Spinal cord (tissue), 10 donors: Measurements from ENCODE around the gene CRHBP. TPM values are rescaled to one million over a fixed set of nuclear protein-coding genes. Genes with fewer than 3 reads are reported as not detected.
A peak's percentile ranks its signal among the peaks of the same experiment; 100 is the strongest.

Experiments used
- DNase-seq, 6 donors: peaks; one replicate each; pipeline versions ENCODE4 v3.0.0 to v3.0.0-alpha.2; 2013 to 2015; ENCODE audit warnings: low spot score in 6 of 6, low read depth in 4 of 6
- H3K27ac ChIP-seq: one replicate; pipeline ENCODE4 v1.5.1; 2013; ENCODE audit warnings: low read depth, low read length, control low read depth
- H3K27me3 ChIP-seq: one replicate; pipeline ENCODE4 v1.6.1; 2013; ENCODE audit warnings: low read length; ENCODE audit not compliant: control insufficient read depth, insufficient read depth
- H3K36me3 ChIP-seq: one replicate; pipeline ENCODE4 v1.6.1; 2013; ENCODE audit warnings: low read length; ENCODE audit not compliant: control insufficient read depth, insufficient read depth
- H3K4me1 ChIP-seq: one replicate; pipeline ENCODE4 v1.6.1; 2013; ENCODE audit warnings: low read length; ENCODE audit not compliant: control insufficient read depth, insufficient read depth
- H3K4me3 ChIP-seq: one replicate; pipeline ENCODE4 v1.5.1; 2013; ENCODE audit warnings: low read depth, low read length, control low read depth
- H3K9me3 ChIP-seq: one replicate; pipeline ENCODE4 v1.6.1; 2013; ENCODE audit warnings: low read length; ENCODE audit not compliant: control insufficient read depth, insufficient read depth
- WGBS: methylation state at CpG from one replicate; pipeline ENCODE4 v1.1.5; 2013; ENCODE audit warnings: missing lambda C conversion rate; ENCODE audit not compliant: insufficient coverage; 5-methylcytosine and 5-hydroxymethylcytosine counted together
- polyA plus RNA-seq, 2 donors: library from polyadenylated mRNA; unstranded; fragments of 120-200 nt; gene quantifications; one replicate each; pipeline ENCODE4 v1.2.1, GENCODE V29; 2013; ENCODE audit not compliant: insufficient read length in 2 of 2
- total RNA-seq, 2 donors: library from RNA; depleted of rRNA in 1 of 2; stranded (reverse); fragments of 120-200 nt in 1 of 2; fragments of >200 nt in 1 of 2; gene quantifications; one replicate each; pipeline versions ENCODE4 v1.2.3 to v1.2.4, GENCODE V29; 2013 to 2014
- donor health status: healthy.

The CRHBP gene
- total and polyA plus RNA-seq, 4 donors = 1.0 to 7.5 (median 5.9) TPM

- no peak for DNase-seq
- H3K4me3 ChIP-seq = peak overlapping the region; percentile 21
- H3K4me1 ChIP-seq = peaks cover 15% of the 10 kb centered on the region
- peaks cover 33% of the 10 kb centered on the region for H3K27me3 ChIP-seq
- H3K9me3 ChIP-seq = no peaks in the 10 kb centered on the region
- H3K36me3 ChIP-seq = no peaks in the 10 kb centered on the region
- 5% methylated on average over 24 of the region's 25 CpGs for WGBS
- no peak overlapping the region for H3K27ac ChIP-seq
Measured at GRCh38 chr5:76954383-76954763, 1.5 kb downstream of the CRHBP start.

- 89% methylated on average over 2 of the region's 2 CpGs for WGBS
- H3K27me3 ChIP-seq = peaks cover 32% of the 10 kb centered on the region
Measured at GRCh38 chr5:76956033-76956432, 3.2 kb downstream of the CRHBP start.

GRCh38 chr5:76958991-76959767 is 6.3 kb downstream of the CRHBP start:
- peaks cover 14% of the 10 kb centered on the region for H3K27me3 ChIP-seq
- H3K9me3 ChIP-seq = no peaks in the 10 kb centered on the region
- no peak overlapping the region for H3K4me3 ChIP-seq
- 67% methylated on average over 1 of the region's 5 CpGs for WGBS
- peaks cover 4% of the 10 kb centered on the region for H3K4me1 ChIP-seq
- H3K36me3 ChIP-seq = no peaks in the 10 kb centered on the region
- H3K27ac ChIP-seq = no peak overlapping the region
- DNase-seq = no peak

More at GRCh38 chr5:76956033-76956432, 3.2 kb downstream of the CRHBP start:
- Histone ChIP-seq H3K4me3 (no peak overlapping the region), H3K9me3 (no peaks in the 10 kb centered on the region), H3K36me3 (no peaks in the 10 kb centered on the region), H3K27ac (no peak overlapping the region), H3K4me1 (peaks cover 15% of the 10 kb centered on the region)
- no peak for DNase-seq

DNA sequence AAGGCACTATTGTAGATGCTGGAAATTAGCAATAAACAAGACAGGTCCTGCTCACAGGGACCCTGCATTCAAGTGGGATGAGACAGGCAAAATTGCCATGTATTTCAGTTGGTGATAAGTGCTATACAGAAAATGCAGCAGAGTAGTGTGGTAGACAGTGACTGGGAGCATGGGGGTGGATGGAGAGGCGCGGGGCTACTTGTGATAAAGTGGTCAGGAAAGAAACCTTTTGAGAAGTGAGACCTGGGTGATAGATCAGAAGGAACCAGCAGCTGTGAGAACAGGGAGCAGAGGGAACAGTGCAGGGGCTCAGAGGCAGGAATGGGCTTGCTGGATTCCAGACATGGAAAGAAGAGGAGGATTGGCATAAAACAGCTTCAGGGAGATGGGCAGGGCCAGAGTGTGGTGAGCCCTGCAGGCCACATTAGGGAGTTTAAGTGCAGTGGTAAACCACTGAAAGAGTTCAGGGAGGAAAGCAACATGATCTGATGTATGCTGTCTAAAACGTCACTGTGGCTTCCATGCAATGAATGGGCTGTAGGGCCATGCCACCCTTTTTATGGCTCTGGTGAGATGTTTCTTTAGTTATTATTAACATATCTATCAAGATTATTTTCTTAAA is 7.3 kb downstream of the CRHBP start:
- Histone ChIP-seq H3K4me1 (no peaks in the 10 kb centered on the region), H3K27ac (no peak overlapping the region), H3K9me3 (no peaks in the 10 kb centered on the region), H3K36me3 (no peaks in the 10 kb centered on the region), H3K4me3 (no peak overlapping the region), H3K27me3 (peaks cover 4% of the 10 kb centered on the region)
- no peak for DNase-seq
- 95% methylated on average over 2 of the region's 3 CpGs for WGBS

DNA sequence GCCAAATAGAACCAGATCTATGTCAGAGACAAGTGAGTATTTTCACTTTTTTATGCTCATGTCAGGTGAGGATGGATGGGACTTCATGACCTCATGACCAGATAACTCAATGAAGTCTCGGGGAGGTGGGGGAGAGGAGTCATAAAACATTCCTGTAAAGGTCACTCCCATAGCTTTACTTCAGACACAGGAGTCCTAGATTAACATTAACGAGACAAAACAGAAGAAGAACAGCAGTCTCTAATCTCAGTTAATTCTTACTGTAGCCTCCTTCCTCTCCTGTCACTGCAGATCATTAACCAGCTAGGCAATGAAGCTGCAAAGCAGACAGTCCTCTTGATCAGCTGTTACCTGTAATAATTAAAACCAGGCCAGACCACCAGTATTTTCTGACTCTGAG is 11.2 kb downstream of the CRHBP start:
- DNase-seq = no peak
- Histone ChIP-seq H3K27ac (no peak overlapping the region), H3K36me3 (no peaks in the 10 kb centered on the region), H3K4me1 (no peaks in the 10 kb centered on the region), H3K9me3 (no peaks in the 10 kb centered on the region), H3K27me3 (no peaks in the 10 kb centered on the region), H3K4me3 (no peak overlapping the region)
- WGBS = 20% methylated on average over 1 of the region's 2 CpGs

DNA sequence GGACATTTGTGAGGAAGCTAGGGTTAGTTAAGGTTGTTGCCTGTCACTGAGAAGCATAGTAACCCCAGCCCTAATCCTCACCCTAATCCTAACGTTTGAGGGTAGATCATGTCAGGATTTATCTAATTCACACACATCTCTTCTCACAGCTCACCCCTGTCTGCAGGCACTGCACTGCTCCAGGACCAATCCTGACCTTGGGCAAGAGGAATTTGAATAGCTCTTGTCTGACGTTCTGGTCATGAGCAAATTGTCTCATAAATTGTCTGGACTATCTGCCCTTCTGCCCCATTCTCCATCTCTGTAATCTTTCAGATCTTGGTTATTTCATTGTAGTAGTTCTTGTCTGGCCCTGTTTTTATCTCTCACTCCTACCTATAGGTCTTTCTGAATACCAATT is 18.7 kb downstream of the CRHBP start:
- Histone ChIP-seq H3K27ac (no peak overlapping the region), H3K9me3 (no peaks in the 10 kb centered on the region), H3K27me3 (no peaks in the 10 kb centered on the region), H3K36me3 (no peaks in the 10 kb centered on the region), H3K4me1 (no peaks in the 10 kb centered on the region), H3K4me3 (no peak overlapping the region)
- DNase-seq = no peak
- no CpG with 5 or more reads among the region's 2 CpGs for WGBS

- Histone ChIP-seq H3K27me3 (no peaks in the 10 kb centered on the region), H3K27ac (no peak overlapping the region), H3K9me3 (no peaks in the 10 kb centered on the region), H3K4me3 (no peak overlapping the region), H3K4me1 (no peaks in the 10 kb centered on the region), H3K36me3 (no peaks in the 10 kb centered on the region)
- WGBS = no CpG with 5 or more reads among the region's 2 CpGs
- no peak for DNase-seq
Measured at GRCh38 chr5:76972689-76973088, 19.8 kb downstream of the CRHBP start.

DNA sequence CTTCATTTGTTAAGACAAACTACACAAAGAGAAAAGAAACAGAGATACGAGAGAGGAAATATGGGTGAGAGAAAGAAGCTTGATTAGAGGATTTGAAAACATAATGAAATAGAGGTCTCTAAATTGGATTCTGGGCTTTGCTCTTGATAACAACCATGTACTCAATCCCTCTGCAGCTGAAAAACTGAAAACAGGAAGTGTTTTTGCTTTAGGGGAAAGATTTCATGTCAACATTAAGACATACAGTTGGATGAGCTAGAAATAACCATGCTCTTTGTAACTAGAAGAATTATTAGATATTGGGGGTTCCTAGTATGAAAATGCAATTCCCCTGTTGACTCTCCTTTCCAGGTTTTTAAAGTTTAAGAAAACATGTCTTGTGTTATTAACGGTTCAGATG is 21.9 kb downstream of the CRHBP start:
- no peaks in the 10 kb centered on the region for H3K9me3 ChIP-seq
- H3K4me3 ChIP-seq = no peak overlapping the region
- H3K27me3 ChIP-seq = no peaks in the 10 kb centered on the region
- no peaks in the 10 kb centered on the region for H3K4me1 ChIP-seq
- no peaks in the 10 kb centered on the region for H3K36me3 ChIP-seq
- no peak for DNase-seq
- WGBS = no CpG with 5 or more reads among the region's 2 CpGs
- no peak overlapping the region for H3K27ac ChIP-seq

DNA sequence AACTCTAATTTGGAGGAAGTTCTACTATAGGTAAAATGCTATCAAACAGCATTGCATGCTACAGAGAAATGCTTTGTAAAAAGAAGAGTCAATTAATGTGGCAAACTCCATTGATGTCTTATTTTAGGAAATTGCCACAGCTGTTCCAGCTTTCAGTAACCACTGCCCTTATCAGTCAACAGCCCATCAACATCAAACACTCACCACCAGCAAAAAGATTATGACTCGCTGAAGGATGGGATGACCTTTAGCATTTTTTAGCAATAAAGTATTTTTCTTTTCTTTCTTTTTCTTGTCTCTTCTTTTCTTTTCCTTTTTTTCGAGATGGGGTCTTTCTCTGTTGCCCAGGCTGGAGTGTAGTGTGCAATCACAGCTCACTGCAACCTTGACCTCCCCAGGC is 26.0 kb downstream of the CRHBP start:
- H3K4me3 ChIP-seq = no peak overlapping the region
- H3K36me3 ChIP-seq = no peaks in the 10 kb centered on the region
- WGBS = 100% methylated on average over 1 of the region's 2 CpGs
- no peaks in the 10 kb centered on the region for H3K4me1 ChIP-seq
- no peaks in the 10 kb centered on the region for H3K27me3 ChIP-seq
- H3K27ac ChIP-seq = no peak overlapping the region
- no peak for DNase-seq
- H3K9me3 ChIP-seq = no peaks in the 10 kb centered on the region
